SKM-1 (cell line): ENCODE data around the gene ATP4B.

ENCODE experiments used
- DNase-seq: peaks from one replicate; lab custom pipeline; 2025; ENCODE audit not compliant: unreplicated experiment; lab: John Stamatoyannopoulos, UW

Gene ATP4B

DNA sequence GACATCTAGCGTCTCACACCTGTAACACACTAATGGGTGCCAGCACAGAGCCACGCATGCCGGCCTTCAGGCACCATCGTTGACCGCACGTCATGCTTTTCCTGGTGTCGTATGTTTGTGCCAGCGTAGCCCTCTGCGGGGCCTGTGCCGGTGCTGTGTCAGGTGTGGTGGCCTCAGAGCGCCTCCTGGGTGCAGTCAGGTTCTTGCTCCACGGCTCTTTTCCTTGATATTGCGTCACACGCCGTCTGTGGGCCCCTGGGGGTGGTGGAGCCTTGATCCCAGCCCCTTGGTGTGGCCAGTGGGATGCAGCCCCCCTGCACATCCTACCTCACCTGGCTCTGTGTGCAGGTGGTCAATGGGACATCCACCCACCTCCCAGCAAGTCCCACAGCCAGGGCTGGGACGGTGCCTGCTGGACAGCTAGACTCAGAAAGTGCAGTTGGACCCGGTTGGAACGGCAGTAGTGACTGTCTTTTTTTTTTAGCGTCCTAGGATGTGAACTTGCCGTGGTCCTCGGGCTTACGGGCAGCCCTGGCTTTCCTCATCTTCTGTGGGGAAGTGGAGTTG is 48.9 kb downstream of the ATP4B start:
- DNase-seq, result no peak

- no peak for DNase-seq
These were observed 49.9 kb downstream of the ATP4B start for GRCh38 chr13:113607889-113608635.

- no peak for DNase-seq
These were observed 50.7 kb downstream of the ATP4B start for GRCh38 chr13:113607056-113607888.

GRCh38 chr13:113605866-113606438 is 52.0 kb downstream of the ATP4B start:
- DNase-seq, result no peak

- DNase-seq, result no peak
These were observed 52.5 kb downstream of the ATP4B start for GRCh38 chr13:113605461-113605860.

DNA sequence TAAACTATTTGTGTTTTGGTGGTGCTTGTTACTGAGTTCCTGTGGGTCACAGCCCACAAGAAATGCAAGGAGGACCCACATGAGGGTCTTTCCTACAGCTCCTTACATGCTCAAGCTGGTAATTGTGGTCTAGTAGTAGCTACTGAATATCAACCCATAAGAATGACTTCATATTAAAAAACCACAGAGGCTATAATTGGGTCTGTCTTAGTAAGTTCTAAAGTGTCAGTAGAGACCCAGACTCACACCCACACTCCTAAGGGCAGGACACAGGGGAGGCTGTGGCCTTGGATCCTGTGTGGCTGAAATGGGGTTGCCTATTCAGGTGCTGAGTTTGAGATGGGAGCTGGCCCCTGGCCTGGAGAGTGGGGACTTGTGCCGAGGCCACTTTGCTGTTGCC is 53.8 kb downstream of the ATP4B start:
- DNase-seq, result no peak

- DNase-seq, result no peak
These were observed 54.8 kb downstream of the ATP4B start for GRCh38 chr13:113603116-113603710.

GRCh38 chr13:113602291-113602988 is 55.6 kb downstream of the ATP4B start:
- DNase-seq, result no peak

GRCh38 chr13:113601166-113602070 is 56.6 kb downstream of the ATP4B start:
- DNase-seq, result no peak

DNA sequence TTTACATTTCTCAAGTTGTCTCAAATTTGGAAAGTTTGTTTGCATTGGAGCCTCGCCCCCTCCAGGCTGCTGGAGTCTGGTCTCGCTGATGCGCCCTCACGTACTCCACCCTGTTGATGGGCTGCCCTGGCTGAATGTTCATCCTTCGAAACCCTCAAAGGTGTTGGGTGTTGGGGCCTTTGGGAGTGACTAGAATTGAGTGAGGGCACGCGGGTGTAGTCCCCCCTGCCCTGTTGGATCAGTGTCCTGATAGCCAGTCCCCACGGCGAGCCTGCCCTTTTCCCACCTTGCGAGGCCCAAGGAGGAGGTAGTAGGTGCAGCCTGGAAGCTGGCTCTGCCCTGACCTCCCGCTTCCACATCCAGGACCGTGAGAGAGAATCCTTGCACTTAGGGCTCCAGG is 58.6 kb downstream of the ATP4B start:
- no peak for DNase-seq
